Nephron progenitor cell (in vitro differentiated cells): ENCODE data around the gene PON3.

Experiments used
- DNase-seq: peaks from one replicate; pipeline ENCODE4 v3.0.0; 2021
- H3K27ac Mint-ChIP-seq: 2 replicates; pipeline ENCODE4 v1.8.0; 2021; ENCODE audit warnings: mild to moderate bottlenecking, moderate library complexity, mixed read lengths
- H3K27me3 Mint-ChIP-seq: 2 replicates; pipeline ENCODE4 v1.8.0; 2021; ENCODE audit warnings: mild to moderate bottlenecking, low read depth, mixed read lengths; ENCODE audit not compliant: poor library complexity
- H3K36me3 Mint-ChIP-seq: 2 replicates; pipeline ENCODE4 v1.8.0; 2021; ENCODE audit warnings: low read depth, mixed read lengths
- H3K4me1 Mint-ChIP-seq: 2 replicates; pipeline ENCODE4 v1.8.0; 2021; ENCODE audit warnings: mixed read lengths
- H3K4me3 Mint-ChIP-seq: 2 replicates; pipeline ENCODE4 v1.8.0; 2021; ENCODE audit warnings: mild to moderate bottlenecking, moderate library complexity, mixed read lengths
- H3K9me3 Mint-ChIP-seq: 2 replicates; pipeline ENCODE4 v1.8.0; 2021; ENCODE audit warnings: mild to moderate bottlenecking, moderate library complexity, mixed read lengths
- TF ChIP-seq, protein P1 (sequence below): fragments of 200-600 bp; sonication (generic); IDR thresholded peaks from 2 replicates; pipeline ENCODE4 v1.5.0; 2021; ENCODE audit warnings: antibody characterized with exemption

PON3 gene

DNA sequence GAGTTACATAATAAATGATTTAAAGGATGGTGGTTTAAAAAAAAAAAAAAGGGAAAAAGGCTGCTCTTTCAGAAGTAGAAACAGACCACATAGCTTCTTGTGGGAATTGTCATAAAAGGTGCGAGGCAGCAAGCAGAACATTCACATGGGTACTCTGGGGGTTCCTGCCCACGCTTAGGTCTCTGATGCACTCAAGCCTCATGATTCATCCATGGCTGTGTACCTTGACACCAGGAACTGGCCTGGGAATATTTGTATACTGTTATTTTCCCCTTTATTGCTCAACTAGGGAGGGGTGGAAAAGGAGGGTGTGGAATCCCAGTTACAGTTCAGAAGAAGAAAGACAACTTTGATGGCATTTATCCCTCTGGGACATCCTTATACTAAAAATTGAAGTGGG lies 34.7 kb upstream of the PON3 start:
- peaks cover 70% of the 10 kb centered on the region for H3K36me3 Mint-ChIP-seq
- peaks cover 4% of the 10 kb centered on the region for H3K9me3 Mint-ChIP-seq
- DNase-seq: no peak
- TF ChIP-seq, protein P1, sequence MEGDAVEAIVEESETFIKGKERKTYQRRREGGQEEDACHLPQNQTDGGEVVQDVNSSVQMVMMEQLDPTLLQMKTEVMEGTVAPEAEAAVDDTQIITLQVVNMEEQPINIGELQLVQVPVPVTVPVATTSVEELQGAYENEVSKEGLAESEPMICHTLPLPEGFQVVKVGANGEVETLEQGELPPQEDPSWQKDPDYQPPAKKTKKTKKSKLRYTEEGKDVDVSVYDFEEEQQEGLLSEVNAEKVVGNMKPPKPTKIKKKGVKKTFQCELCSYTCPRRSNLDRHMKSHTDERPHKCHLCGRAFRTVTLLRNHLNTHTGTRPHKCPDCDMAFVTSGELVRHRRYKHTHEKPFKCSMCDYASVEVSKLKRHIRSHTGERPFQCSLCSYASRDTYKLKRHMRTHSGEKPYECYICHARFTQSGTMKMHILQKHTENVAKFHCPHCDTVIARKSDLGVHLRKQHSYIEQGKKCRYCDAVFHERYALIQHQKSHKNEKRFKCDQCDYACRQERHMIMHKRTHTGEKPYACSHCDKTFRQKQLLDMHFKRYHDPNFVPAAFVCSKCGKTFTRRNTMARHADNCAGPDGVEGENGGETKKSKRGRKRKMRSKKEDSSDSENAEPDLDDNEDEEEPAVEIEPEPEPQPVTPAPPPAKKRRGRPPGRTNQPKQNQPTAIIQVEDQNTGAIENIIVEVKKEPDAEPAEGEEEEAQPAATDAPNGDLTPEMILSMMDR: no peak
- no peaks in the 10 kb centered on the region for H3K27me3 Mint-ChIP-seq
- peaks cover 60% of the 10 kb centered on the region for H3K4me1 Mint-ChIP-seq
- peak overlapping the region; percentile 28 for H3K4me3 Mint-ChIP-seq
- no peak overlapping the region for H3K27ac Mint-ChIP-seq

DNA sequence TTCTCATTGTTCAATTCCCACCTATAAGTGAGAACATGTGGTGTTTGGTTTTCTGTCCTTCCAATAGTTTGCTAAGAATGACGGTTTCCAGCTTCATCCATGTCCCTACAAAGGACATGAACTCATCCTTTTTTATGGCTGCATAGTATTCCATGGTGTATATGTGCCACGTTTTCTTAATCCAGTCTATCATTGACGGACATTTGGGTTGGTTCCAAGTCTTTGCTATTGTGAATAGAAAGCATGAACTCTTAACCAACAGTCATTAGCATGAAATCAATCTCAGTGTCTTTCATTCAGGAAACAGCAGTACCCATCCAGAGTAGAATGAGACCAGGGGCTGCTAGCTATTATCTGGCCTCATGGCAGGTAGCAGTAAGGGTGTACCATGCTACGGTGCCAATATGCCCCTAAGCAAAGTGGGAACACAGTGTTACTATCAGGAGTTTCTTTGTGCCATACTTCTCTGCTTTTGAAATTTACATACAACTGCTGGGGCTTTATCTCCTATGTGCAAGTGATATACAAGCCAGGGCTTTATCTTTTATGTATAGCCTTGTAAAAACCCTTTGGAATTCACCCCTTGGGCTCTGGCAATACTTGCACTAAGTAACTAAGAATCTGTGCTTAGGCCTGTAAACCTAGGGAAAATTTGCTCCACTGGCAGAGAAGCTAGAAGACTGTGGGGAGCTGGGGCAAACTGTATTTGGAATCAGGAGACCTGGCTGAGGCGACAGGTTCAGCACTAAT lies 33.2 kb upstream of the PON3 start:
- Mint-ChIP-seq H3K9me3 (peaks cover 8% of the 10 kb centered on the region), H3K4me1 (peaks cover 55% of the 10 kb centered on the region), H3K36me3 (peaks cover 84% of the 10 kb centered on the region), H3K27me3 (no peaks in the 10 kb centered on the region), H3K4me3 (no peak overlapping the region), H3K27ac (no peak overlapping the region)
- TF ChIP-seq, protein P1: no peak
- DNase-seq: no peak

DNA sequence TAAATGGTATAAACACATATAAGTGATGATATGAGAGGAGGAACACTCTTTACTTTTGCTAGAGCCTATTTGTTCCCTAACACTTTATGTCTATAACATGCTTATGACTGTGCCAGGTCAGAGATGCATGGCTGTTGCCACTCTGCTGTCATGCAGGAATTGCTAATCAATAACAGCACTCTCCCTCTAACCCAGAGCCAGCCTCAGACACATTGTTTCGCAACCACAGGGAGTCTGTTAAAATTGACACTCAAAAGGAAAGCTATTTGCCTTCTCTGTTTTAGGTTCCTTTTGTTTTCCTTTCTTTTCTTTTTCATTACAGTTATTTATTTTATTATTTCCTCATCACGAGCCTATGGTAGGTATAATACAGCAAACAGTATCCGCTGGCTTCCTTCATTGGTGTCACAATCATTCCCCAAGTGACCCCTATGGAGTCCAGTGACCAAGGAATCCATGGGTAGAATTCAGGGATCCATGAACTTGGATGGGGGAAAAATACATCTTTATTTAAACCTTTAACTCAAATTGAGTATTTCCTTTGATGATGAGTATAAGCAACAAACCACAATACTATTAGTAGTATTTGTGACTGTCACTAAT lies 31.8 kb upstream of the PON3 start:
- Mint-ChIP-seq H3K27ac (peak overlapping the region; percentile 62), H3K27me3 (no peaks in the 10 kb centered on the region), H3K36me3 (peaks cover 86% of the 10 kb centered on the region), H3K4me3 (no peak overlapping the region), H3K4me1 (peaks cover 44% of the 10 kb centered on the region), H3K9me3 (peaks cover 20% of the 10 kb centered on the region)
- no peak for DNase-seq
- TF ChIP-seq, protein P1: no peak

DNA sequence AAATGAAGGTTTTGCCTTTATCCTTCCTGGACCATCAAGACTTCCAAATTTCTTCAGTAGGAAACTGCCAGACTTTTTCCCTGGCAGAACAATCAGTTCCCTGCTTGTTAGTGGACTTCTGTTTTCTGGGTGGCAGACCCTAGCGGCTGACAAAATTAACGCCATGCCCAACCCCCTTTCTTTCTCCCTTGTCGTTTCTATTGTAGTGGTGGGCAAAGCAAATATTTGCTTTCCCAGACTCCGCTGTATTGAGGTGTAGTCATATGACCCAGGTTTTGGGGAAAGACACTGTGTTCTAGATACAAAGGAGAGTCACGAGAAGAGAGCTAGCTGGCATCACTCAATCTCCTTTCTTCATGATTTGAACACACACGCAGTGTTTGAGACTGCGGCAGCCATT lies 31.0 kb upstream of the PON3 start:
- H3K36me3 Mint-ChIP-seq: peaks cover 86% of the 10 kb centered on the region
- peaks cover 42% of the 10 kb centered on the region for H3K4me1 Mint-ChIP-seq
- DNase-seq: no peak
- H3K27ac Mint-ChIP-seq: peak overlapping the region; percentile 78
- TF ChIP-seq, protein P1: no peak
- H3K4me3 Mint-ChIP-seq: no peak overlapping the region
- H3K9me3 Mint-ChIP-seq: peaks cover 20% of the 10 kb centered on the region
- H3K27me3 Mint-ChIP-seq: no peaks in the 10 kb centered on the region

DNA sequence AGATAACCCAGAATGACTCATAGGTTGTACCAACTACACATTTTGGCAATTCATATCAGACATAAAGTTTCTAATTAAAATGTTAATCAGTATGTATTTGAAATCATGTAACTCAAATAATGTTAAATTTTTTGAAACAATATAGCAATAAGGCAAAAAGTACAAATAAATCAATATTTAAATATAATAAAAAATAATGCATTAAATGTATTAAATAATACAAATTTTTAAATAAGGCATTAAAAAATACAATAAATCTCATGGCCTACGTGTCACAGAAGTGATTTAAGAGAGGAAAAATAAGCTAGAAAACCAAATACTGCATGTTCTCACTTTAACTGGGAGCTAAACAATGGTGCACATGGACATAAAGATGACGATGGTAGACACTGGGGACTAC lies 29.5 kb upstream of the PON3 start:
- H3K27ac Mint-ChIP-seq: peak overlapping the region; percentile 65
- no peak for DNase-seq
- TF ChIP-seq, protein P1: no peak
- peaks cover 50% of the 10 kb centered on the region for H3K4me1 Mint-ChIP-seq
- no peaks in the 10 kb centered on the region for H3K27me3 Mint-ChIP-seq
- H3K36me3 Mint-ChIP-seq: peaks cover 80% of the 10 kb centered on the region
- H3K9me3 Mint-ChIP-seq: peaks cover 20% of the 10 kb centered on the region
- H3K4me3 Mint-ChIP-seq: no peak overlapping the region

DNA sequence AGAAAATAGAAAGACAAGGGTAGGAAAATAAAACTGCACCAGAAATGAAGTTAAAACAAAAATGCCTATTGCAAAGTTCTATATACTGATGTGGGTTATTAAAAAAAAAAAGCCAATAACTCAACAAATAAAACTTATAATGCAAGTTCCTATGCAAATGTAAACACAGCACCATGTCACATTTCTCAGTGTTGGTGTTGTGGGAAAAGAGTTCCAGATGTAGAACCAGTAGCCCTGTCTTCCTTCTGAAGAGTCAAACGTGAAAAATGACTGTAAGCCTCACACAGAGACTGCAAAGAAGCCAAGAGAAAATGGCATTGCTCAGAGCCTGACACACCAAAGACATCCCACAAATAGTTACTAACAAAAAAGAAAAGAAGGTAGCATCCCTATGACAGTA lies 28.5 kb upstream of the PON3 start:
- peak overlapping the region; percentile 77 for H3K27ac Mint-ChIP-seq

More for the DNA sequence above, 28.5 kb upstream of the PON3 start:
- Mint-ChIP-seq H3K4me3 (no peak overlapping the region), H3K36me3 (peaks cover 80% of the 10 kb centered on the region), H3K9me3 (peaks cover 20% of the 10 kb centered on the region), H3K4me1 (peaks cover 58% of the 10 kb centered on the region), H3K27me3 (no peaks in the 10 kb centered on the region)
- TF ChIP-seq, protein P1: no peak
- no peak for DNase-seq
